CMK (cell line): ENCODE results near the gene TRIM65.
"Not testable (repeated sequence)": the region's sequence is repeated elsewhere in the genome, so short reads cannot be mapped to it uniquely, and the experiment has no call there.

Source experiments
- DNase-seq: peaks from one replicate; pipeline ENCODE4 v3.0.0-alpha.2; 2010; ENCODE audit warnings: low read depth

The TRIM65 gene

GRCh38 chr17:75851693-75851991 is 45.1 kb downstream of the TRIM65 start:
- not testable (repeated sequence) for DNase-seq

GRCh38 chr17:75850928-75851692 is 45.6 kb downstream of the TRIM65 start:
- no peak for DNase-seq

- no peak for DNase-seq
Measured at GRCh38 chr17:75849724-75850123, 47.0 kb downstream of the TRIM65 start.

GRCh38 chr17:75849279-75849646 is 47.5 kb downstream of the TRIM65 start:
- no peak for DNase-seq

GRCh38 chr17:75848523-75849278 is 48.0 kb downstream of the TRIM65 start:
- DNase-seq = no peak

GRCh38 chr17:75847614-75848522 is 48.9 kb downstream of the TRIM65 start:
- no peak for DNase-seq

- no peak for DNase-seq
Measured at GRCh38 chr17:75846692-75847613, 49.8 kb downstream of the TRIM65 start.

- no peak for DNase-seq
Measured at GRCh38 chr17:75845933-75846691, 50.6 kb downstream of the TRIM65 start.

GRCh38 chr17:75845058-75845711 is 51.6 kb downstream of the TRIM65 start:
- peak; percentile 93 for DNase-seq

GRCh38 chr17:75844530-75845057 is 52.2 kb downstream of the TRIM65 start:
- peak; percentile 83 for DNase-seq

- peak; percentile 93 for DNase-seq
Measured at GRCh38 chr17:75843577-75844529, 52.9 kb downstream of the TRIM65 start, which contains the start of gene UNC13D. Gene UNC13D, minus strand, starts transcription at chr17:75844404. Its CDS starts 67 bp downstream, at chr17:75844337.

- no peak for DNase-seq
Measured at GRCh38 chr17:75842963-75843576, 53.7 kb downstream of the TRIM65 start.

GRCh38 chr17:75842411-75842810 is 54.3 kb downstream of the TRIM65 start:
- no peak for DNase-seq

- DNase-seq = no peak
Measured at GRCh38 chr17:75840799-75841164, 56.0 kb downstream of the TRIM65 start.

- DNase-seq = no peak
Measured at GRCh38 chr17:75839942-75840798, 56.6 kb downstream of the TRIM65 start.
